IgD-negative memory B cell (primary cell): ENCODE measurements around the gene SSBP2. TPM values are rescaled to one million over a fixed set of nuclear protein-coding genes. Genes with fewer than 3 reads are reported as not detected.

Experiments
- H3K27ac Mint-ChIP-seq, 3 donors: one replicate each; pipeline ENCODE4 v1.8.0; 2020 to 2022; ENCODE audit warnings: mild to moderate bottlenecking in 3 of 3, mixed read lengths in 3 of 3, moderate library complexity in 1 of 3
- H3K27me3 Mint-ChIP-seq: one replicate; pipeline ENCODE4 v1.8.0; 2021; ENCODE audit warnings: mixed read lengths
- H3K36me3 Mint-ChIP-seq: one replicate; pipeline ENCODE4 v1.8.0; 2020; ENCODE audit warnings: mild to moderate bottlenecking, mixed read lengths
- H3K4me1 Mint-ChIP-seq, 3 donors: one replicate each; pipeline ENCODE4 v1.8.0; 2020 to 2022; ENCODE audit warnings: mixed read lengths in 3 of 3, mild to moderate bottlenecking in 1 of 3
- H3K4me3 Mint-ChIP-seq, 4 donors: one replicate each; pipeline ENCODE4 v1.8.0; 2020 to 2022; ENCODE audit warnings: mild to moderate bottlenecking in 4 of 4, mixed read lengths in 4 of 4, moderate library complexity in 3 of 4
- H3K9me3 Mint-ChIP-seq, 3 donors: one replicate each; pipeline ENCODE4 v1.8.0; 2020 to 2021; ENCODE audit warnings: mixed read lengths in 3 of 3, mild to moderate bottlenecking in 1 of 3
- polyA plus RNA-seq: library from polyadenylated mRNA; unstranded; fragments of 300-500 nt; fragmentation: Illumina TruSeq; gene quantifications from one replicate; pipeline ENCODE4 v1.2.3, GENCODE V29; 2021

The SSBP2 gene
- 35.8 TPM for polyA plus RNA-seq

- Mint-ChIP-seq H3K27me3 (peaks cover 2% of the 10 kb centered on the region), H3K4me3 (peak within 1 kb of the TSS; percentile 95 to 100 (median 99)), H3K9me3 (no peaks in the 10 kb centered on the region), H3K4me1 (peaks cover 17 to 20% (median 19%) of the 10 kb centered on the region in 3 donors), H3K27ac (peak within 1 kb of the TSS; percentile 95 to 98 (median 97)), H3K36me3 (no peaks in the 10 kb centered on the region)
These were observed at the start of gene SSBP2 for GRCh38 chr5:81751009-81751835. Gene SSBP2, minus strand, starts transcription at chr5:81751097. Its CDS starts 55 bp downstream, at chr5:81751042.

GRCh38 chr5:81795666-81796065, 44.8 kb upstream of the SSBP2 start:
- Mint-ChIP-seq H3K4me1 (peaks cover 0 to 3% (median 2%) of the 10 kb centered on the region in 3 donors), H3K36me3 (no peaks in the 10 kb centered on the region), H3K9me3 (no peaks in the 10 kb centered on the region), H3K27me3 (peaks cover 1% of the 10 kb centered on the region), H3K4me3 (no peak overlapping the region), H3K27ac (no peak overlapping the region)

- Mint-ChIP-seq H3K4me1 (peaks cover 0 to 2% (median 1%) of the 10 kb centered on the region in 3 donors), H3K27me3 (peaks cover 1% of the 10 kb centered on the region), H3K4me3 (no peak overlapping the region), H3K27ac (no peak overlapping the region), H3K9me3 (no peaks in the 10 kb centered on the region), H3K36me3 (no peaks in the 10 kb centered on the region)
These were observed 43.3 kb upstream of the SSBP2 start for GRCh38 chr5:81794226-81794625.

GRCh38 chr5:81790336-81790735, 39.4 kb upstream of the SSBP2 start:
- Mint-ChIP-seq H3K27ac (no peak overlapping the region), H3K36me3 (no peaks in the 10 kb centered on the region), H3K9me3 (no peaks in the 10 kb centered on the region), H3K4me3 (no peak overlapping the region), H3K27me3 (peaks cover 1% of the 10 kb centered on the region), H3K4me1 (peaks cover 0 to 2% (median 0%) of the 10 kb centered on the region in 3 donors)

GRCh38 chr5:81789033-81789432, 38.1 kb upstream of the SSBP2 start:
- H3K9me3 Mint-ChIP-seq, result no peaks in the 10 kb centered on the region
- no peak overlapping the region for H3K4me3 Mint-ChIP-seq
- H3K27ac Mint-ChIP-seq, result no peak overlapping the region
- no peaks in the 10 kb centered on the region for H3K36me3 Mint-ChIP-seq
- H3K27me3 Mint-ChIP-seq, result peaks cover 1% of the 10 kb centered on the region
- H3K4me1 Mint-ChIP-seq, result peaks cover 0 to 2% (median 0%) of the 10 kb centered on the region in 3 donors

- H3K4me1 Mint-ChIP-seq, result peaks cover 0 to 2% (median 0%) of the 10 kb centered on the region in 3 donors
- H3K27ac Mint-ChIP-seq, result no peak overlapping the region
- H3K4me3 Mint-ChIP-seq, result no peak overlapping the region
- H3K9me3 Mint-ChIP-seq, result no peaks in the 10 kb centered on the region
- H3K27me3 Mint-ChIP-seq, result no peaks in the 10 kb centered on the region
- H3K36me3 Mint-ChIP-seq, result no peaks in the 10 kb centered on the region
These were observed 37.4 kb upstream of the SSBP2 start for GRCh38 chr5:81788329-81788728.

- H3K27ac Mint-ChIP-seq, result no peak overlapping the region
These were observed 36.8 kb upstream of the SSBP2 start for GRCh38 chr5:81787474-81788242.

GRCh38 chr5:81786991-81787390, 36.1 kb upstream of the SSBP2 start:
- H3K4me3 Mint-ChIP-seq, result no peak overlapping the region

More at GRCh38 chr5:81787474-81788242, 36.8 kb upstream of the SSBP2 start:
- Mint-ChIP-seq H3K4me1 (peaks cover 0 to 2% (median 0%) of the 10 kb centered on the region in 3 donors), H3K4me3 (no peak overlapping the region), H3K27me3 (no peaks in the 10 kb centered on the region), H3K36me3 (no peaks in the 10 kb centered on the region), H3K9me3 (no peaks in the 10 kb centered on the region)

GRCh38 chr5:81786496-81786895, 35.6 kb upstream of the SSBP2 start:
- Mint-ChIP-seq H3K4me3 (no peak overlapping the region), H3K36me3 (no peaks in the 10 kb centered on the region), H3K27ac (no peak overlapping the region), H3K27me3 (no peaks in the 10 kb centered on the region), H3K9me3 (no peaks in the 10 kb centered on the region), H3K4me1 (peaks cover 0 to 2% (median 0%) of the 10 kb centered on the region in 3 donors)

More at GRCh38 chr5:81786991-81787390, 36.1 kb upstream of the SSBP2 start:
- Mint-ChIP-seq H3K9me3 (no peaks in the 10 kb centered on the region), H3K4me1 (peaks cover 0 to 2% (median 0%) of the 10 kb centered on the region in 3 donors), H3K36me3 (no peaks in the 10 kb centered on the region), H3K27me3 (no peaks in the 10 kb centered on the region), H3K27ac (no peak overlapping the region)

- peaks cover 0 to 2% (median 0%) of the 10 kb centered on the region in 3 donors for H3K4me1 Mint-ChIP-seq
- no peaks in the 10 kb centered on the region for H3K9me3 Mint-ChIP-seq
- no peaks in the 10 kb centered on the region for H3K36me3 Mint-ChIP-seq
- H3K27ac Mint-ChIP-seq, result no peak overlapping the region
- H3K27me3 Mint-ChIP-seq, result no peaks in the 10 kb centered on the region
- H3K4me3 Mint-ChIP-seq, result no peak overlapping the region
These were observed 34.4 kb upstream of the SSBP2 start for GRCh38 chr5:81785322-81785721.

GRCh38 chr5:81783401-81783800, 32.5 kb upstream of the SSBP2 start:
- no peaks in the 10 kb centered on the region for H3K27me3 Mint-ChIP-seq
- no peaks in the 10 kb centered on the region for H3K9me3 Mint-ChIP-seq
- H3K4me3 Mint-ChIP-seq, result peak overlapping the region in 1 of 4 donors; percentile 43
- H3K4me1 Mint-ChIP-seq, result peaks cover 12 to 16% (median 14%) of the 10 kb centered on the region in 3 donors
- no peak overlapping the region for H3K27ac Mint-ChIP-seq
- H3K36me3 Mint-ChIP-seq, result no peaks in the 10 kb centered on the region

- Mint-ChIP-seq H3K36me3 (no peaks in the 10 kb centered on the region), H3K9me3 (no peaks in the 10 kb centered on the region), H3K4me1 (peaks cover 14 to 19% (median 16%) of the 10 kb centered on the region in 3 donors), H3K27ac (no peak overlapping the region), H3K27me3 (no peaks in the 10 kb centered on the region), H3K4me3 (peak overlapping the region in 1 of 4 donors; percentile 43)
These were observed 31.9 kb upstream of the SSBP2 start for GRCh38 chr5:81782811-81783210.

GRCh38 chr5:81779916-81780266, 29.0 kb upstream of the SSBP2 start:
- peak overlapping the region; percentile 17 to 97 (median 93) for H3K27ac Mint-ChIP-seq
- H3K4me1 Mint-ChIP-seq, result peaks cover 16 to 20% (median 18%) of the 10 kb centered on the region in 3 donors
- no peaks in the 10 kb centered on the region for H3K36me3 Mint-ChIP-seq
- no peaks in the 10 kb centered on the region for H3K9me3 Mint-ChIP-seq
- no peaks in the 10 kb centered on the region for H3K27me3 Mint-ChIP-seq
- peak overlapping the region; percentile 12 to 94 (median 89) for H3K4me3 Mint-ChIP-seq

- peak overlapping the region; percentile 12 to 94 (median 89) for H3K4me3 Mint-ChIP-seq
- no peaks in the 10 kb centered on the region for H3K36me3 Mint-ChIP-seq
- H3K27ac Mint-ChIP-seq, result peak overlapping the region; percentile 17 to 97 (median 93)
- H3K4me1 Mint-ChIP-seq, result peaks cover 16 to 20% (median 18%) of the 10 kb centered on the region in 3 donors
- no peaks in the 10 kb centered on the region for H3K27me3 Mint-ChIP-seq
- no peaks in the 10 kb centered on the region for H3K9me3 Mint-ChIP-seq
These were observed 28.4 kb upstream of the SSBP2 start for GRCh38 chr5:81779125-81779915.
